Mesenchymal stem cell (in vitro differentiated cells and primary cell): ENCODE results near the gene PAK2. TPM values are rescaled to one million over a fixed set of nuclear protein-coding genes. Genes with fewer than 3 reads are reported as not detected.
"Not testable (repeated sequence)": the region's sequence is repeated elsewhere in the genome, so short reads cannot be mapped to it uniquely, and the experiment has no call there.

Source experiments
- DNase-seq: peaks from one replicate; pipeline ENCODE4 v3.0.0-alpha.2; 2013
- H2AFZ ChIP-seq: one replicate; pipeline ENCODE4 v1.6.1; 2013; ENCODE audit warnings: low read depth, mild to moderate bottlenecking, control low read depth, inconsistent platforms, low read length, moderate library complexity
- H2AK5ac ChIP-seq: 2 replicates; pipeline ENCODE4 v1.6.1; 2013; ENCODE audit warnings: low read length, moderate library complexity, mild to moderate bottlenecking, inconsistent platforms; ENCODE audit not compliant: severe bottlenecking
- H2BK120ac ChIP-seq: one replicate; pipeline ENCODE4 v1.6.1; 2013; ENCODE audit warnings: low read depth, mild to moderate bottlenecking, inconsistent platforms, low read length, moderate library complexity
- H2BK12ac ChIP-seq, 2 experiments: one replicate each; pipeline ENCODE4 v1.6.1; 2013; ENCODE audit warnings: inconsistent platforms in 2 of 2, low read length in 2 of 2, mild to moderate bottlenecking in 2 of 2, moderate library complexity in 2 of 2, control low read depth in 1 of 2
- H2BK15ac ChIP-seq: one replicate; pipeline ENCODE4 v1.6.1; 2013; ENCODE audit warnings: mild to moderate bottlenecking, low read depth, inconsistent platforms; ENCODE audit not compliant: poor library complexity, severe bottlenecking
- H2BK5ac ChIP-seq: 2 replicates; pipeline ENCODE4 v1.6.1; 2013; ENCODE audit warnings: low read depth, mild to moderate bottlenecking, low read length, control low read depth, inconsistent platforms; ENCODE audit not compliant: poor library complexity, severe bottlenecking
- H3K14ac ChIP-seq, 2 experiments: one replicate each; pipeline ENCODE4 v1.6.1; 2013; ENCODE audit warnings: inconsistent platforms in 2 of 2, low read length in 2 of 2, control low read depth in 1 of 2, mild to moderate bottlenecking in 1 of 2, moderate library complexity in 1 of 2
- H3K18ac ChIP-seq, 2 experiments: one replicate each; pipeline ENCODE4 v1.6.1; 2013; ENCODE audit warnings: inconsistent platforms in 2 of 2, low read length in 2 of 2, control low read depth in 1 of 2, low read depth in 1 of 2, mild to moderate bottlenecking in 1 of 2
- H3K23ac ChIP-seq, 2 experiments: one replicate each; pipeline ENCODE4 v1.6.1; 2013; ENCODE audit warnings: inconsistent platforms in 2 of 2, low read length in 2 of 2, mild to moderate bottlenecking in 2 of 2, moderate library complexity in 2 of 2, control low read depth in 1 of 2
- H3K27ac ChIP-seq: 2 replicates; pipeline ENCODE4 v1.5.1; 2013; ENCODE audit warnings: mild to moderate bottlenecking, moderate library complexity, low read length, control low read depth, inconsistent platforms; ENCODE audit not compliant: poor library complexity, severe bottlenecking
- H3K27me3 ChIP-seq, 2 experiments: 2 replicates each; pipeline versions ENCODE4 v1.6.1 to v1.7.0; 2013; ENCODE audit warnings: low read length in 2 of 2, mild to moderate bottlenecking in 2 of 2, moderate library complexity in 2 of 2, control low read depth in 1 of 2, inconsistent platforms in 1 of 2; ENCODE audit not compliant: control insufficient read depth in 1 of 2, insufficient read depth in 1 of 2
- H3K36me3 ChIP-seq, 2 experiments: 2 replicates each; pipeline versions ENCODE4 v1.6.1 to v1.7.0; 2013; ENCODE audit warnings: low read length in 2 of 2, control low read depth in 1 of 2, inconsistent platforms in 1 of 2, low read depth in 1 of 2, mild to moderate bottlenecking in 1 of 2; ENCODE audit not compliant: insufficient read depth in 2 of 2, control insufficient read depth in 1 of 2
- H3K4ac ChIP-seq, 2 experiments: one replicate each; pipeline ENCODE4 v1.6.1; 2013; ENCODE audit warnings: inconsistent platforms in 2 of 2, low read length in 2 of 2, mild to moderate bottlenecking in 2 of 2, moderate library complexity in 2 of 2, control low read depth in 1 of 2, low read depth in 1 of 2
- H3K4me1 ChIP-seq: 2 replicates; pipeline ENCODE4 v1.6.1; 2013; ENCODE audit warnings: low read depth, low read length, control low read depth; ENCODE audit not compliant: control insufficient read depth, insufficient read depth
- H3K4me2 ChIP-seq: 2 replicates; pipeline ENCODE4 v1.6.1; 2013; ENCODE audit warnings: low read length, mild to moderate bottlenecking, inconsistent platforms; ENCODE audit not compliant: poor library complexity, severe bottlenecking
- H3K4me3 ChIP-seq, 2 experiments: 2 replicates each; pipeline versions ENCODE4 v1.5.1 to v1.7.0; 2013; ENCODE audit warnings: low read length in 2 of 2, mild to moderate bottlenecking in 2 of 2, control low read depth in 1 of 2, low read depth in 1 of 2; ENCODE audit not compliant: insufficient read depth in 1 of 2
- H3K79me1 ChIP-seq: replicated peaks from 2 replicates; pipeline ENCODE4 v1.6.1; 2013; ENCODE audit warnings: mild to moderate bottlenecking, control low read depth, low read length, inconsistent platforms; ENCODE audit not compliant: poor library complexity, severe bottlenecking
- H3K9ac ChIP-seq: 2 replicates; pipeline ENCODE4 v1.7.0; 2013; ENCODE audit warnings: mild to moderate bottlenecking, low read length, moderate library complexity
- H3K9me3 ChIP-seq: 2 replicates; pipeline ENCODE4 v1.7.0; 2013; ENCODE audit warnings: mild to moderate bottlenecking, low read length; ENCODE audit not compliant: control insufficient read depth
- H4K8ac ChIP-seq: one replicate; pipeline ENCODE4 v1.6.1; 2013; ENCODE audit warnings: inconsistent platforms, mild to moderate bottlenecking, low read length, moderate library complexity
- H4K91ac ChIP-seq: one replicate; pipeline ENCODE4 v1.6.1; 2013; ENCODE audit warnings: mild to moderate bottlenecking, low read length, inconsistent platforms
- WGBS: methylation state at CpG from one replicate; pipeline ENCODE4 v1.1.7; 2013; ENCODE audit warnings: mixed read lengths; 5-methylcytosine and 5-hydroxymethylcytosine counted together
- small RNA-seq: library from polyadenylated mRNA; stranded (forward); fragments of <200 nt; extraction: miRNeasy Mini kit (QIAGEN cat#:217004); gene quantifications from one replicate; pipeline ENCODE3, GENCODE V24; 2013; ENCODE audit warnings: low read depth

Gene PAK2

GRCh38 chr3:196872316-196872715, 132.7 kb downstream of the PAK2 start:
- Histone ChIP-seq H3K23ac (no peak overlapping the region), H2BK5ac (no peak overlapping the region), H2BK120ac (no peak overlapping the region), H4K91ac (no peak overlapping the region), H3K9me3 (no peaks in the 10 kb centered on the region), H3K27ac (no peak overlapping the region), H3K4ac (no peak overlapping the region), H2AK5ac (no peak overlapping the region), H3K27me3 (no peaks in the 10 kb centered on the region), H3K79me1 (peaks cover 3% of the 10 kb centered on the region), H3K4me2 (no peak overlapping the region), H3K36me3 (peaks cover 5% of the 10 kb centered on the region in 2 experiments), H3K9ac (no peak overlapping the region), H2BK12ac (no peak overlapping the region), H2AFZ (no peak overlapping the region), H3K14ac (no peak overlapping the region), H3K4me3 (no peak overlapping the region), H2BK15ac (no peak overlapping the region), H3K4me1 (peaks cover 5% of the 10 kb centered on the region), H4K8ac (no peak overlapping the region), H3K18ac (no peak overlapping the region)
- peak; percentile 67 for DNase-seq
- WGBS = 91% methylated on average over 3 of the region's 4 CpGs

GRCh38 chr3:196874511-196875094, 134.9 kb downstream of the PAK2 start:
- whole genome bisulfite sequencing = over 99% methylated on average over 6 of the region's 7 CpGs
- not testable (repeated sequence) for H3K23ac ChIP-seq, H2AK5ac ChIP-seq, H3K79me1 ChIP-seq, H4K8ac ChIP-seq, H3K9me3 ChIP-seq, H3K27me3 ChIP-seq, H3K4me2 ChIP-seq, H3K4me3 ChIP-seq, H3K4ac ChIP-seq, H3K4me1 ChIP-seq, H3K27ac ChIP-seq, H3K36me3 ChIP-seq, H2BK12ac ChIP-seq, H2BK15ac ChIP-seq, H2BK5ac ChIP-seq, DNase-seq, H3K9ac ChIP-seq, H2BK120ac ChIP-seq, H2AFZ ChIP-seq, H3K14ac ChIP-seq, H3K18ac ChIP-seq, H4K91ac ChIP-seq

- no peak overlapping the region for H2AFZ ChIP-seq
- H3K23ac ChIP-seq = no peak overlapping the region
- H4K91ac ChIP-seq = no peak overlapping the region
- H2AK5ac ChIP-seq = no peak overlapping the region
- H3K36me3 ChIP-seq = peaks cover 5 to 6% of the 10 kb centered on the region in 2 experiments
- H2BK12ac ChIP-seq = no peak overlapping the region
- no peak overlapping the region for H3K18ac ChIP-seq
- H3K4ac ChIP-seq = no peak overlapping the region
- H3K9ac ChIP-seq = no peak overlapping the region
- no peak overlapping the region for H2BK15ac ChIP-seq
- H3K14ac ChIP-seq = no peak overlapping the region
- WGBS = 90% methylated on average over 2 of the region's 2 CpGs
- H2BK5ac ChIP-seq = no peak overlapping the region
- peaks cover 3% of the 10 kb centered on the region for H3K79me1 ChIP-seq
- no peak overlapping the region for H3K27ac ChIP-seq
- H2BK120ac ChIP-seq = no peak overlapping the region
- no peaks in the 10 kb centered on the region for H3K9me3 ChIP-seq
- no peak overlapping the region for H3K4me3 ChIP-seq
- DNase-seq = no peak
- H3K27me3 ChIP-seq = no peaks in the 10 kb centered on the region
- no peak overlapping the region for H4K8ac ChIP-seq
- no peaks in the 10 kb centered on the region for H3K4me1 ChIP-seq
- H3K4me2 ChIP-seq = no peak overlapping the region
Measured at GRCh38 chr3:196875258-196875657, 135.6 kb downstream of the PAK2 start.

Small RNA genes lying within 50 kb of the gene (small RNA-seq; reads per million reads assigned to genes)
- gene RNU4-89P (not detected), gene RNU6-42P (not detected), gene RNU6-646P (not detected)
